ENCODE data around the gene MPDZ.
"Not testable (repeated sequence)": the region's sequence is repeated elsewhere in the genome, so short reads cannot be mapped to it uniquely, and the experiment has no call there.

Gene MPDZ

DNA sequence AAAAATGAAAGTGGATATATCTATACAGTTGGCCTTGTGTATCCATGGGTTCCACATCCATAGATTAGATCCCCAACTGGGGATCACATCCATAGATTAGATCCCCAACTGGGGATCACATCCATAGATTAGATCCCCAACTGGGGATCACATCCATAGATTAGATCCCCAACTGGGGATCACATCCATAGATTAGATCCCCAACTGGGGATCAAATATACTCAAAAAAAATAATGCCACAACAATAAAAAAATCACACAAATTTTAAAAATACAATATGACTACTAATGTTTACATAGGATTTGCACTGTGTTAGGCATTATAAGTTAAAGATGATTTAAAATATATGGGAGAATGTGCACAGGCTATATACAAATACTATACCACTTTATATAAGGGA is 56.8 kb downstream of the MPDZ start:
- H3K4me1 ChIP-seq (ENCODE audit: control insufficient read depth, insufficient read depth, low read length); H3K9me3 ChIP-seq (ENCODE audit: control insufficient read depth, low read length); H3K4me3 ChIP-seq (ENCODE audit: insufficient read depth, low read depth, low read length); H3K27me3 ChIP-seq (ENCODE audit: control insufficient read depth, insufficient read depth, low read length, poor library complexity, severe bottlenecking); H3K27ac ChIP-seq (ENCODE audit: insufficient read depth, low read depth, low read length, poor library complexity, severe bottlenecking): not testable (repeated sequence)
- peaks cover 14% of the 10 kb centered on the region for H3K36me3 ChIP-seq (ENCODE audit: control insufficient read depth, insufficient read depth, low read length)

DNA sequence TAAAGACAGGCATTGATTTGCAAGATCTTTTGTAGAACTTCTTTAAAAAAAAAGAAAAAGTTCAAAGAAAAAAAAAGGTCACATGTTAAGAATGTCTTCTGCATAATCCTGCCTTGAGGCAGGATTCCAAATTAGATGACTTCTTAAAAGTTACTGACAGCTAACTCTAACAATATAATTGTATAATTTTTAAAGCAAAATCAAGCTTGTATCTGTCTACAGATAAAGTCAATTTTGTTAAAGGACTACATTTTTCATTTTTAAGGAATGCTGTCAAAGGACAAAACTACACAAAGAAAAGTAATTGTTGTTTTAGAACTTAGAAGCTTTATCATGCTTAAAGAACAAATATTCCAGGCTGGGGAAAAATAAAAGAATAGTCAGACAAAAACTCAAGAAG is 57.8 kb downstream of the MPDZ start:
- Histone ChIP-seq H3K4me3 (ENCODE audit: insufficient read depth, low read depth, low read length) (no peak overlapping the region), H3K27me3 (ENCODE audit: control insufficient read depth, insufficient read depth, low read length, poor library complexity, severe bottlenecking) (no peaks in the 10 kb centered on the region), H3K9me3 (ENCODE audit: control insufficient read depth, low read length) (no peaks in the 10 kb centered on the region), H3K27ac (ENCODE audit: insufficient read depth, low read depth, low read length, poor library complexity, severe bottlenecking) (no peak overlapping the region), H3K36me3 (ENCODE audit: control insufficient read depth, insufficient read depth, low read length) (peaks cover 15% of the 10 kb centered on the region), H3K4me1 (ENCODE audit: control insufficient read depth, insufficient read depth, low read length) (no peaks in the 10 kb centered on the region)

DNA sequence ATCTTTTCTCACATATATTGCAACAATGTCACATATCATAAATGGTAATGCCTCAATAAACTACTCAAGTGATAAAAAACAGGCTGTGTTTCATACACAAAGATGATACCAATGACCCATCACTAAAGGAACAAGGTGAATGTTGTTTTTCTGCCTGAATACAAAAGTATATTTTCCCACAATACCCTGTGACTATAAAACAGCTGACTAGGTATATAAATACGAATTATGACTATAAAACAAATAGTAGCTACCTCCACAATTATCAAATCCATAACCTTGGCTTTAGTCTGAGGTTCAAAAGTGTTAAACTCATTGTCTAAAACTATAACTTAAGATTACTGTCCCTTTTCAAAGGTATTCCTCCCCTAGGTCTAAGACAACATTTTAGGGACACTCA is 58.7 kb downstream of the MPDZ start:
- H3K4me3 ChIP-seq (ENCODE audit: insufficient read depth, low read depth, low read length): no peak overlapping the region
- no peaks in the 10 kb centered on the region for H3K4me1 ChIP-seq (ENCODE audit: control insufficient read depth, insufficient read depth, low read length)
- peaks cover 15% of the 10 kb centered on the region for H3K36me3 ChIP-seq (ENCODE audit: control insufficient read depth, insufficient read depth, low read length)
- H3K27ac ChIP-seq (ENCODE audit: insufficient read depth, low read depth, low read length, poor library complexity, severe bottlenecking): no peak overlapping the region
- H3K9me3 ChIP-seq (ENCODE audit: control insufficient read depth, low read length): no peaks in the 10 kb centered on the region
- H3K27me3 ChIP-seq (ENCODE audit: control insufficient read depth, insufficient read depth, low read length, poor library complexity, severe bottlenecking): no peaks in the 10 kb centered on the region
- 71 to 91% methylated on average over 1 of the region's 1 CpG for WGBS, 2 experiments

DNA sequence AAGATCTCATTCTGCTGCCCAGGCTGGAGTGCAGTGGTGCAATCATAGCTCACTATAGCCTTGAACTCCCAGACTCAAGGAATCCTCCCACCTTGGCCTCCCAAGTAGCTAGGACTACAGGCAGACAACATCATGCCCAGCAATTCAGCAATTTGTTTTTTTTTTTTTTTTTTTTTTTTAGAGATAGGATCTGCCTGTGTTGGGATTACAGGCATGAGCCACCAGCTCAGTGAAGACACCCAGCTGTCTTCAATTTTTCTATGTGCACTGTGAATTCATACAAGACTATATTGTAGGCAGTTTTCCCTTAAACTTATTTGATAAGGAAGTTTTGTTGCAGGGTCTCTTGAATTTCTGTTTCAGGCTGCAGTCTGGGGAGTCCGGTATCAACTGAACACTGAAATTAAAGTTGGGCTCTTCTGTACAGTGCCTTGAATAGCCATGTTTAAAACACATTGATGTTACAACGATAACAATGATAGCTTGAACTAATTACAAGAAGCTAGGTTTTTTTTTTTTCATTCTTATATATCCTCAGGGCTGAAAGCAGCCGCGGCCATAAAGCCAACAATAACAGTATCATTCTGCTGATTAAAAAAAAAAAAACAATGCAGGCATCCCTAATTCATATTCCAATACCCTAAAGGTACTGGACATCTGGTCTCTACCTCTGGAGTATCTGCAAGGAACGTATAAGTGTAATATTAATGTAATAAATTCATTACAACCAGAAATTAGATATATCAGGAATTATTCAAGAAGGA is 63.5 kb downstream of the MPDZ start:
- H3K9me3 ChIP-seq (ENCODE audit: control insufficient read depth, low read length): no peaks in the 10 kb centered on the region
- H3K4me3 ChIP-seq (ENCODE audit: insufficient read depth, low read depth, low read length): no peak overlapping the region
- no peak overlapping the region for H3K27ac ChIP-seq (ENCODE audit: insufficient read depth, low read depth, low read length, poor library complexity, severe bottlenecking)
- no peaks in the 10 kb centered on the region for H3K4me1 ChIP-seq (ENCODE audit: control insufficient read depth, insufficient read depth, low read length)
- peaks cover 24% of the 10 kb centered on the region for H3K36me3 ChIP-seq (ENCODE audit: control insufficient read depth, insufficient read depth, low read length)
- 98 to 99% methylated on average over 4 of the region's 5 CpGs for WGBS, 2 experiments
- H3K27me3 ChIP-seq (ENCODE audit: control insufficient read depth, insufficient read depth, low read length, poor library complexity, severe bottlenecking): no peaks in the 10 kb centered on the region

DNA sequence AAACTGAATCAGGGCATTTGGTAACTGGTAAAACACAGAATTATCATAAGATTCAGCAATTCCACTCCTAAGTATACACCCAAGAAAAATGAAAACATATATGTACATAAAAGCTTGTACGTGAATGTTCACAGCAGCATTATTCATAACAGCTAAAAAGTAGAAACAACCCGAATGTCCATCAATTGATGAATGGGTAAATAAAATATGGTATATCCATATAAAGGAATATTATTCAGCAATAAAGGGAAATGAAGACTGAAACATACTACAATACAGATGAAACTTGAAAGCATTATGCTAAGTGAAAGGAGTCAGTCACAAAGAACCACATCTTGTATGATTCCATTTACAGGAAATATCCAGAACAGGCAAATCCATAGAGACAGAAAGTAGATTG is 65.5 kb downstream of the MPDZ start:
- WGBS, 2 experiments: no CpG with 5 or more reads among the region's 2 CpGs
- H3K27ac ChIP-seq (ENCODE audit: insufficient read depth, low read depth, low read length, poor library complexity, severe bottlenecking): no peak overlapping the region
- no peaks in the 10 kb centered on the region for H3K27me3 ChIP-seq (ENCODE audit: control insufficient read depth, insufficient read depth, low read length, poor library complexity, severe bottlenecking)
- no peaks in the 10 kb centered on the region for H3K9me3 ChIP-seq (ENCODE audit: control insufficient read depth, low read length)
- H3K4me1 ChIP-seq (ENCODE audit: control insufficient read depth, insufficient read depth, low read length): no peaks in the 10 kb centered on the region
- no peak overlapping the region for H3K4me3 ChIP-seq (ENCODE audit: insufficient read depth, low read depth, low read length)
- peaks cover 22% of the 10 kb centered on the region for H3K36me3 ChIP-seq (ENCODE audit: control insufficient read depth, insufficient read depth, low read length)

DNA sequence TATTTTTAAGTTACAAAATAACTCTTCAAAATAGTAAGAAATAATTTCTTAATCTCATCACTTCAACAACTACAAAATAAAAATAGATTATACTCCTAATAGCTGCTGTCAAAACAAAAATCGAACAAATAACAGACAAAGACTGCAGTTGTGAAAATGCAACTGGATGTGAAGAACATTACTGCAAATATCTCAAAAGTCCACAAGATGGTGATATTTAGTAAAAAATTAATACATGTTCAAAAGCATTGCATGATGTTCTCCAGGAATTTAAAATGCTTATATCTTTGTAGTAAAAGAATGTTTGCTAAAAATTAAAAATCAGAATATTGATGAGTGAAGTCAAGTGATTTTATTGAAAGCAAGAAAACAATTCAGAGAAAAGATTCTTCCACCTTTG is 66.2 kb downstream of the MPDZ start:
- Histone ChIP-seq H3K4me1 (ENCODE audit: control insufficient read depth, insufficient read depth, low read length) (no peaks in the 10 kb centered on the region), H3K27me3 (ENCODE audit: control insufficient read depth, insufficient read depth, low read length, poor library complexity, severe bottlenecking) (no peaks in the 10 kb centered on the region), H3K36me3 (ENCODE audit: control insufficient read depth, insufficient read depth, low read length) (peaks cover 21% of the 10 kb centered on the region), H3K9me3 (ENCODE audit: control insufficient read depth, low read length) (no peaks in the 10 kb centered on the region), H3K4me3 (ENCODE audit: insufficient read depth, low read depth, low read length) (no peak overlapping the region), H3K27ac (ENCODE audit: insufficient read depth, low read depth, low read length, poor library complexity, severe bottlenecking) (no peak overlapping the region)
- WGBS, 2 experiments: 100% methylated on average over 1 of the region's 1 CpG

DNA sequence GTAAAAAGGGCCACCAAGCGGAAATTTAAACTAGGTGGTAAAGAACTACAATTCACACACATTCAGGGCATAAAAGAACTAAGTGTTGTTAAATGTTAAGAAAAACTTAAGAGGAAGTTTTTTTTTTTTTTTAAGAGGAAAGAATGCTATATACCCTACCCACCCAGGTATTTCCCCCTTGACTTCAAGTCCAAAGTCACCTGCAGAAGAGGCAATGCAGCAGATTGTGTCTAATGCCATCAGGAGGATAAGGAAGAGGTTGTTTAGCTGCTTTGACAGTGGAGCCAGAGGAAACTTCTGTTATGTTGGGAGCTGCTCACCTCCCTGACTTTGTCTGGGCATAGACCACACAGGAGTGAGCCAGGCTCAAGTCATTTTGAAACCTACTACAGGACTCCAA is 69.2 kb downstream of the MPDZ start:
- Histone ChIP-seq H3K27me3 (ENCODE audit: control insufficient read depth, insufficient read depth, low read length, poor library complexity, severe bottlenecking) (no peaks in the 10 kb centered on the region), H3K27ac (ENCODE audit: insufficient read depth, low read depth, low read length, poor library complexity, severe bottlenecking) (no peak overlapping the region), H3K4me1 (ENCODE audit: control insufficient read depth, insufficient read depth, low read length) (no peaks in the 10 kb centered on the region), H3K9me3 (ENCODE audit: control insufficient read depth, low read length) (no peaks in the 10 kb centered on the region), H3K4me3 (ENCODE audit: insufficient read depth, low read depth, low read length) (no peak overlapping the region), H3K36me3 (ENCODE audit: control insufficient read depth, insufficient read depth, low read length) (peaks cover 23% of the 10 kb centered on the region)
- WGBS, 2 experiments: no CpG with 5 or more reads among the region's 1 CpG

DNA sequence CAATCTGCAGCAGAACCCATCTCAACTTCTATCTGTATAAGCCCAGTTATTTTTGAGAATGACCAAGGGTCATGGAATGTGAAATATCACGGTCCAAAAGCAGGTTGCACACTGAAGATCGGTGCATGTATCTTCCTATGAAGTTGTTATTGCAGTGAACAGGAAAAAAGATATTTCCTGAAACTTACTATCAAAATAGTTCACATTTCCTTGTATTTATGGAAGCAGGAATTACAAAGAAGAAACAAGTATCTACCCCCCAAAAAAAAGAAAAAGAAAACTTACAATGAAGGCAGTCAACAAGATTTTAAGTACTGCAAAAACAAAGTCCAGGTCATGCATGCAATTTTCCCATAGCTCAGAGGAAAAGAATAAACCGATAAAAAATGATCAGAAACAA is 70.0 kb downstream of the MPDZ start:
- H3K27ac ChIP-seq (ENCODE audit: insufficient read depth, low read depth, low read length, poor library complexity, severe bottlenecking): no peak overlapping the region
- H3K4me3 ChIP-seq (ENCODE audit: insufficient read depth, low read depth, low read length): no peak overlapping the region
- no peaks in the 10 kb centered on the region for H3K27me3 ChIP-seq (ENCODE audit: control insufficient read depth, insufficient read depth, low read length, poor library complexity, severe bottlenecking)
- no peaks in the 10 kb centered on the region for H3K4me1 ChIP-seq (ENCODE audit: control insufficient read depth, insufficient read depth, low read length)
- H3K36me3 ChIP-seq (ENCODE audit: control insufficient read depth, insufficient read depth, low read length): peaks cover 25% of the 10 kb centered on the region
- WGBS, 2 experiments: 94 to 96% methylated on average over 3 of the region's 3 CpGs
- H3K9me3 ChIP-seq (ENCODE audit: control insufficient read depth, low read length): no peaks in the 10 kb centered on the region

DNA sequence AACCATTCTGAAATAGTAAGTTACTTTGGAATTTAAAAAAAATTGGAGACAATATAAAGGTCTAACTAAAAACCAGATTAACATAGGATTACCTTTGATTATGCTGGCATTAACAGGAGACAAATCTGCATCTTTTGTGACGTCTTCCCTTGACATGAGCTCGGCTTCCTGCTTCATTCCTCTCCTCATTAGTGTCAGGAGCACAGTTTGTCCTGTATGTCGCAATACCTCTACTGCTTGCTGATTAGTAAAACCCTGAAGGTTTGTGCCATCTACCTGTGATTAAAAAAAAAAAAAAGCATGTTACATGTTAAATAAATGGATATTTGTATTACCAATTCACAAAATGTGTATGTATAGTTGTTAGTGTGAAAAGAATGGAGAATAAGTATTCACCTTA is 73.7 kb downstream of the MPDZ start:
- 87 to 97% methylated on average over 3 of the region's 3 CpGs for WGBS, 2 experiments
- Histone ChIP-seq H3K36me3 (ENCODE audit: control insufficient read depth, insufficient read depth, low read length) (peaks cover 27% of the 10 kb centered on the region), H3K9me3 (ENCODE audit: control insufficient read depth, low read length) (no peaks in the 10 kb centered on the region), H3K4me1 (ENCODE audit: control insufficient read depth, insufficient read depth, low read length) (no peaks in the 10 kb centered on the region), H3K4me3 (ENCODE audit: insufficient read depth, low read depth, low read length) (no peak overlapping the region), H3K27me3 (ENCODE audit: control insufficient read depth, insufficient read depth, low read length, poor library complexity, severe bottlenecking) (no peaks in the 10 kb centered on the region), H3K27ac (ENCODE audit: insufficient read depth, low read depth, low read length, poor library complexity, severe bottlenecking) (no peak overlapping the region)

DNA sequence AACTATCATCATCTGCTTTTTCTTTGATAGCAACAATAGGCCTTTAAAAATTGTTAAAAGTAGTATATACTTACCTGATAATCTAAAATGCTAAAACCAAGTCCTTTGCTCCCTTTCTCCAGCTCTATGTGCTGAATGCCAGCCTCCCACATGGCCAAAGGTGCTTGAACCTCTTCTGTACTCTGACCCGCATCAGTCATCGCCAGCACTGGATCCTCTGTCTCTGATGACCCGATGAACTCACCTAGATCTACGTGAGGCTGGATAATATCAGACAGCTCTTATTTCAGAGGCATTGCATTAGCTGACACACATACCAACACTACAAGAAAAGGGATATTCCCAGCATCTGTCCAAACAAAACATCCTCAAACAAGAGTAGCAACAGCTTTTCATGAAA is 89.5 kb downstream of the MPDZ start:
- 98% methylated on average over 4 of the region's 4 CpGs for WGBS, 2 experiments
- Histone ChIP-seq H3K9me3 (ENCODE audit: control insufficient read depth, low read length) (no peaks in the 10 kb centered on the region), H3K4me3 (ENCODE audit: insufficient read depth, low read depth, low read length) (no peak overlapping the region), H3K27me3 (ENCODE audit: control insufficient read depth, insufficient read depth, low read length, poor library complexity, severe bottlenecking) (no peaks in the 10 kb centered on the region), H3K36me3 (ENCODE audit: control insufficient read depth, insufficient read depth, low read length) (peaks cover 21% of the 10 kb centered on the region), H3K27ac (ENCODE audit: insufficient read depth, low read depth, low read length, poor library complexity, severe bottlenecking) (no peak overlapping the region), H3K4me1 (ENCODE audit: control insufficient read depth, insufficient read depth, low read length) (no peaks in the 10 kb centered on the region)

DNA sequence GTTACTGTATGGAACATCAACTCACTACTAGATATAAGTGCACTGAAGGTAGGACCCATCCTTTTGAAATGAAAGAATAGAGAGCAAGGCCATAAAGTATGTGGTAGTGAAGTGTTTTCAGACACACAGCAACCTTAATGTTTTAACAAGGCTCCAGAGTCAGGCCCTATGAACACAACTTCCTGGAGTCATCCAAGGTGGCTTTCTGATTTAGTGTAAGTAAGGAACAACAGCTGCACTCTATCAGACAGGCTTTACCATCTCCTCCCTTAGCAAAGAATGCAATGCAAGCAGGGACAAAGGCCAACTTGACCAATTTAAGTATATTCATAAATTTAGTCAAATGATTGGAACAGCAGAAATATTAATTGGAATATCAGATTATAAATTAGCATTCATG is 90.1 kb downstream of the MPDZ start:
- peaks cover 19% of the 10 kb centered on the region for H3K36me3 ChIP-seq (ENCODE audit: control insufficient read depth, insufficient read depth, low read length)
- H3K4me1 ChIP-seq (ENCODE audit: control insufficient read depth, insufficient read depth, low read length): no peaks in the 10 kb centered on the region

More for the DNA sequence above, 90.1 kb downstream of the MPDZ start:
- H3K27me3 ChIP-seq (ENCODE audit: control insufficient read depth, insufficient read depth, low read length, poor library complexity, severe bottlenecking): no peaks in the 10 kb centered on the region
- no peak overlapping the region for H3K4me3 ChIP-seq (ENCODE audit: insufficient read depth, low read depth, low read length)
- H3K27ac ChIP-seq (ENCODE audit: insufficient read depth, low read depth, low read length, poor library complexity, severe bottlenecking): no peak overlapping the region
- no peaks in the 10 kb centered on the region for H3K9me3 ChIP-seq (ENCODE audit: control insufficient read depth, low read length)

Data from ectodermal cell (in vitro differentiated cells).